ENCODE data around the gene MGLL.

The MGLL gene

DNA sequence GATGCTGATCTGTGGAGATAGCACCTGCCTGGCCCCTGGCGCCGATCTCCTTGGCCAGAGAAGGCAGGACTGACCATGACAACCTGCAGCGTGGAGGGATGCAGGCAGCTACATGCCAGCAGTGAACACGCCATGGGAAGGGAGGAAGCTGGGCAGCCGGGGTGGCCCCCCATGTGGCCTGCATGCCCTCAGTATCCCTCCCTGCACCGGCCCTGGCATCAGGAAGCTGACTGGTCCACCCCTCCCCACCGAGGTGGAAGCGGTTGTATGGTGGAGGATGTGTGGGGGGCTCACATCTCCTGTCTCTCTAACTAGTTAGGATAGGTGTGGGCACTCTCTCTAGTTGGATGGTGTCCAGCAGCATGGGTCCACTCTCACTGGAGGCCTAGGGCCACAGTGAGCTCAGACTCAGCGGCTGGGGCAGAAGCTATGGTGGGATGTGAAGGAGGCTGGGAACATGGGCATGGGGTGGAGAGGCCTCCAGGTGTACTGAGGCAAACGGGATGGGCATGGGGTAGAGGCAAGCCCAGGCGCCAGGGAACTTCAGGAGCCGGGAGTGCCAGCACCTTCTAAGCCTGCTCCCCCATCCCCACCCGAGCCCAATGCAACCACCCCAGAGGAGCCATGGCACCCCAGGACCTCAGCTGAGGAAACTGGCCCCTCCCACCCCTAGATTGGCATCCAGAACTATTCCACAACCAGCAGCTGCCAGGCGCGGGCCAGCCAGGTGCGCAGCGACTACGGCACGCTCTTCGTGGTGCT is 151.4 kb downstream of the MGLL start:
- Histone ChIP-seq H3K27ac (replicated peaks) (no peak overlapping the region), H3K27me3 (ENCODE audit: insufficient read depth, poor library complexity, severe bottlenecking) (no peaks in the 10 kb centered on the region), H3K4me3 (replicated peaks; ENCODE audit: insufficient read depth, low read length) (no peak overlapping the region)
- TF ChIP-seq GABPA (IDR thresholded peaks at IDR 0.05; ENCODE audit: low read depth) = no peak
- TF ChIP-seq, protein P1, sequence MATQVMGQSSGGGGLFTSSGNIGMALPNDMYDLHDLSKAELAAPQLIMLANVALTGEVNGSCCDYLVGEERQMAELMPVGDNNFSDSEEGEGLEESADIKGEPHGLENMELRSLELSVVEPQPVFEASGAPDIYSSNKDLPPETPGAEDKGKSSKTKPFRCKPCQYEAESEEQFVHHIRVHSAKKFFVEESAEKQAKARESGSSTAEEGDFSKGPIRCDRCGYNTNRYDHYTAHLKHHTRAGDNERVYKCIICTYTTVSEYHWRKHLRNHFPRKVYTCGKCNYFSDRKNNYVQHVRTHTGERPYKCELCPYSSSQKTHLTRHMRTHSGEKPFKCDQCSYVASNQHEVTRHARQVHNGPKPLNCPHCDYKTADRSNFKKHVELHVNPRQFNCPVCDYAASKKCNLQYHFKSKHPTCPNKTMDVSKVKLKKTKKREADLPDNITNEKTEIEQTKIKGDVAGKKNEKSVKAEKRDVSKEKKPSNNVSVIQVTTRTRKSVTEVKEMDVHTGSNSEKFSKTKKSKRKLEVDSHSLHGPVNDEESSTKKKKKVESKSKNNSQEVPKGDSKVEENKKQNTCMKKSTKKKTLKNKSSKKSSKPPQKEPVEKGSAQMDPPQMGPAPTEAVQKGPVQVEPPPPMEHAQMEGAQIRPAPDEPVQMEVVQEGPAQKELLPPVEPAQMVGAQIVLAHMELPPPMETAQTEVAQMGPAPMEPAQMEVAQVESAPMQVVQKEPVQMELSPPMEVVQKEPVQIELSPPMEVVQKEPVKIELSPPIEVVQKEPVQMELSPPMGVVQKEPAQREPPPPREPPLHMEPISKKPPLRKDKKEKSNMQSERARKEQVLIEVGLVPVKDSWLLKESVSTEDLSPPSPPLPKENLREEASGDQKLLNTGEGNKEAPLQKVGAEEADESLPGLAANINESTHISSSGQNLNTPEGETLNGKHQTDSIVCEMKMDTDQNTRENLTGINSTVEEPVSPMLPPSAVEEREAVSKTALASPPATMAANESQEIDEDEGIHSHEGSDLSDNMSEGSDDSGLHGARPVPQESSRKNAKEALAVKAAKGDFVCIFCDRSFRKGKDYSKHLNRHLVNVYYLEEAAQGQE (IDR thresholded peaks at IDR 0.05; ENCODE audit: insufficient replicate concordance, low read depth) = no peak
- TF ChIP-seq SPI1 (IDR thresholded peaks at IDR 0.05; ENCODE audit: borderline replicate concordance, low read depth) = no peak
- TF ChIP-seq, protein P2, sequence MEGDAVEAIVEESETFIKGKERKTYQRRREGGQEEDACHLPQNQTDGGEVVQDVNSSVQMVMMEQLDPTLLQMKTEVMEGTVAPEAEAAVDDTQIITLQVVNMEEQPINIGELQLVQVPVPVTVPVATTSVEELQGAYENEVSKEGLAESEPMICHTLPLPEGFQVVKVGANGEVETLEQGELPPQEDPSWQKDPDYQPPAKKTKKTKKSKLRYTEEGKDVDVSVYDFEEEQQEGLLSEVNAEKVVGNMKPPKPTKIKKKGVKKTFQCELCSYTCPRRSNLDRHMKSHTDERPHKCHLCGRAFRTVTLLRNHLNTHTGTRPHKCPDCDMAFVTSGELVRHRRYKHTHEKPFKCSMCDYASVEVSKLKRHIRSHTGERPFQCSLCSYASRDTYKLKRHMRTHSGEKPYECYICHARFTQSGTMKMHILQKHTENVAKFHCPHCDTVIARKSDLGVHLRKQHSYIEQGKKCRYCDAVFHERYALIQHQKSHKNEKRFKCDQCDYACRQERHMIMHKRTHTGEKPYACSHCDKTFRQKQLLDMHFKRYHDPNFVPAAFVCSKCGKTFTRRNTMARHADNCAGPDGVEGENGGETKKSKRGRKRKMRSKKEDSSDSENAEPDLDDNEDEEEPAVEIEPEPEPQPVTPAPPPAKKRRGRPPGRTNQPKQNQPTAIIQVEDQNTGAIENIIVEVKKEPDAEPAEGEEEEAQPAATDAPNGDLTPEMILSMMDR (IDR thresholded peaks at IDR 0.05; ENCODE audit: insufficient read depth, low read length) = no peak
- no peak for TF ChIP-seq POLR2AphosphoS5 (IDR thresholded peaks at IDR 0.05; ENCODE audit: low read depth)
- no peak for DNase-seq (ENCODE audit: low read depth in 1 of 2, low spot score in 1 of 2)

DNA sequence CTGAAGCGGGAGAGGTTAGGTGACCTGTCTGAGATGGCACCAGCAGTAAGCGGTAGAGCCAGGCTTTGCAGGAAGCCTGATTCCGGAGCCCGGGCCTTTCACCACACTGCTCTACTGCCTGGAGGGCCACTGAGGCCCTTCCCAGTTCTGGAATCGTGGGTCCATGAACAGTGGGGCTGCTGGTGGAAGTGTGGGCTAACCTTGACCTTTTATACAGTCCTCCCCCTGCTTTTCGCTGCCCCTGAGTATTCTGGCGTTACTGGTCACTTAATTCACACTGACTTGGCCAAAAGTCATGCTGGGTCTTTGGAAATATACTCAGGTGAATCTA is 152.1 kb downstream of the MGLL start:
- Histone ChIP-seq H3K4me3 (replicated peaks; ENCODE audit: insufficient read depth, low read length) (no peak overlapping the region), H3K27me3 (ENCODE audit: insufficient read depth, poor library complexity, severe bottlenecking) (no peaks in the 10 kb centered on the region), H3K27ac (replicated peaks) (no peak overlapping the region)
- no peak for DNase-seq (ENCODE audit: low read depth in 1 of 2, low spot score in 1 of 2)
- TF ChIP-seq, protein P2 (IDR thresholded peaks at IDR 0.05; ENCODE audit: insufficient read depth, low read length) = no peak
- TF ChIP-seq, protein P1 (IDR thresholded peaks at IDR 0.05; ENCODE audit: insufficient replicate concordance, low read depth) = no peak
- TF ChIP-seq POLR2AphosphoS5 (IDR thresholded peaks at IDR 0.05; ENCODE audit: low read depth) (no peak), SPI1 (IDR thresholded peaks at IDR 0.05; ENCODE audit: borderline replicate concordance, low read depth) (no peak), GABPA (IDR thresholded peaks at IDR 0.05; ENCODE audit: low read depth) (no peak)

DNA sequence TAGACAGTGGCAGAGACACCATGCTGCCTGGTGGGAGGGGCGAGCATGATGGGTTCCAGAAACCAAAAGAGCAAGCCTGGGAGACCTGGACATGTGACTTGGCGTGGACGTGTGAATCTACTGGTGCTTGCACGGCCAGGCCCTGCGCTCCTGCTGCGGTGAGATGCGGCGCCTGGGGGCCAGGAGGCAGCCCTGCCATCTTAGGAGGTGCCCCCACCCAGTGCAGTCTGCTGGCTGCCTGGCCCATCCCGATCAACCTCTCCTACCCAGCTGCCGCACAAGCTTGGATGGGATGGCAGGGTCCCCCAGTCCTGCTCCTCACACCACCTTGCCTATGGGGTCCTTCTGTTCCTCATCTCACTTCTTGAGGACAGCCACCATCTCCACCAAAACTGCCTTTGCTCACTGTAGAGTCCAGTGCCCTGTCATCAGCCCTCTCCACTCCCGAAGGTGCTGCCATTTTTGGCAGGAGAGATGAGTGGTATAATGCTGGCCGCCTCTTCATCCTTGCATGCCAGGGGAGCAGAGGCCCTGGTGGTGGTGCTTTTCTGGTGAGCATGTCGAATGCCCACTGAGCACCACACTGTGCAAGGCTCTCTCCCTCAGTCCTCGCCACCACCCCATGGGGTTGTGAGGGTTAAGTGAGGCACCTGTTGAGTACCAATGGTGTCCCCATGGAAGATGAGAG is 152.6 kb downstream of the MGLL start:
- no peaks in the 10 kb centered on the region for H3K27me3 ChIP-seq (ENCODE audit: insufficient read depth, poor library complexity, severe bottlenecking)
- no peak overlapping the region for H3K27ac ChIP-seq (replicated peaks)
- TF ChIP-seq, protein P1 (IDR thresholded peaks at IDR 0.05; ENCODE audit: insufficient replicate concordance, low read depth) = no peak
- no peak for TF ChIP-seq SPI1 (IDR thresholded peaks at IDR 0.05; ENCODE audit: borderline replicate concordance, low read depth)
- TF ChIP-seq, protein P2 (IDR thresholded peaks at IDR 0.05; ENCODE audit: insufficient read depth, low read length) = no peak
- no peak for TF ChIP-seq POLR2AphosphoS5 (IDR thresholded peaks at IDR 0.05; ENCODE audit: low read depth)
- TF ChIP-seq GABPA (IDR thresholded peaks at IDR 0.05; ENCODE audit: low read depth) = no peak
- no peak overlapping the region for H3K4me3 ChIP-seq (replicated peaks; ENCODE audit: insufficient read depth, low read length)
- DNase-seq (ENCODE audit: low read depth in 1 of 2, low spot score in 1 of 2) = no peak

All from HL-60 (cell line).